Upper lobe of left lung (tissue), 4 donors: ENCODE results near the gene PCYOX1L.

Experiments used
- POLR2A ChIP-seq, 4 donors: fragments of 450-650 bp; IDR thresholded peaks; one replicate each; pipeline ENCODE4 v1.5.1; 2016 to 2017; ENCODE audit warnings: antibody characterized with exemption in 4 of 4, mild to moderate bottlenecking in 2 of 4
- POLR2AphosphoS5 ChIP-seq, 2 donors: sonication (generic); formaldehyde crosslinking; IDR thresholded peaks; one replicate each; pipeline ENCODE4 v1.5.1; 2017; ENCODE audit warnings: antibody characterized with exemption in 2 of 2
- TF ChIP-seq, protein P1 (sequence below), 6 experiments: fragments of 450-650 bp in 4 of 6; fragments of 200-600 bp in 2 of 6; sonication (generic) in 2 of 6; IDR thresholded peaks; one replicate each; pipeline ENCODE4 v1.5.1; 2016 to 2019; ENCODE audit warnings: antibody characterized with exemption in 6 of 6

DNA sequence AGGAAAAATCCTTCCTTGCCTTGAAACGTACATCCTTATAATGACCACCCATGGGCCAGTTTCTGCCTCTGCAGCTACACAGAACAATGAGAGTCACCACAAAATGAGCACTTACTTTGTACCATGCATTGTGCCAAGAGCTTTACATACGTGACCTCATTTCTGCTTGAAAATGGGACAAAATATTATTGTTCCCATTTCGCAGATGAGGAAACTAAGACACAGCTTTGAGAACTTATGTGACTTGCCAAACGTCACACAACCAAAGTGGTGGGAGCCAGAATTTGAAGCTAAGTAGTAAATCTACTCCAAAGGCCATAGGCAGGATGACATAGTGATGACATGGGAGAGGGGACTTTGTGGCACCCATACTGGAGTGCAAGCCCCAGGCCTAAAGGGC is 47.4 kb upstream of the PCYOX1L start:
- TF ChIP-seq POLR2A (IDR thresholded peaks at IDR 0.05) (no peak), POLR2AphosphoS5 (IDR thresholded peaks at IDR 0.05) (no peak)
- TF ChIP-seq, protein P1, sequence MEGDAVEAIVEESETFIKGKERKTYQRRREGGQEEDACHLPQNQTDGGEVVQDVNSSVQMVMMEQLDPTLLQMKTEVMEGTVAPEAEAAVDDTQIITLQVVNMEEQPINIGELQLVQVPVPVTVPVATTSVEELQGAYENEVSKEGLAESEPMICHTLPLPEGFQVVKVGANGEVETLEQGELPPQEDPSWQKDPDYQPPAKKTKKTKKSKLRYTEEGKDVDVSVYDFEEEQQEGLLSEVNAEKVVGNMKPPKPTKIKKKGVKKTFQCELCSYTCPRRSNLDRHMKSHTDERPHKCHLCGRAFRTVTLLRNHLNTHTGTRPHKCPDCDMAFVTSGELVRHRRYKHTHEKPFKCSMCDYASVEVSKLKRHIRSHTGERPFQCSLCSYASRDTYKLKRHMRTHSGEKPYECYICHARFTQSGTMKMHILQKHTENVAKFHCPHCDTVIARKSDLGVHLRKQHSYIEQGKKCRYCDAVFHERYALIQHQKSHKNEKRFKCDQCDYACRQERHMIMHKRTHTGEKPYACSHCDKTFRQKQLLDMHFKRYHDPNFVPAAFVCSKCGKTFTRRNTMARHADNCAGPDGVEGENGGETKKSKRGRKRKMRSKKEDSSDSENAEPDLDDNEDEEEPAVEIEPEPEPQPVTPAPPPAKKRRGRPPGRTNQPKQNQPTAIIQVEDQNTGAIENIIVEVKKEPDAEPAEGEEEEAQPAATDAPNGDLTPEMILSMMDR (IDR thresholded peaks at IDR 0.05) = no peak
